NB4 (cell line): Measurements from ENCODE around the gene DAP.

Source experiments
- DNase-seq: peaks from one replicate; pipeline ENCODE4 v3.0.0; 2010; ENCODE audit warnings: low read depth
- H3K4me3 ChIP-seq: one replicate; pipeline ENCODE4 v1.5.1; 2011; ENCODE audit warnings: mild to moderate bottlenecking, low read depth, low read length, moderate library complexity
- MYC ChIP-seq: IDR thresholded peaks from 2 replicates; pipeline ENCODE4 v1.6.1; 2011; ENCODE audit warnings: low read depth, low read length
- POLR2A ChIP-seq: IDR thresholded peaks from 2 replicates; pipeline ENCODE4 v1.6.1; 2011; ENCODE audit warnings: mild to moderate bottlenecking; ENCODE audit not compliant: insufficient read length; ENCODE audit errors: extremely low read depth
- TF ChIP-seq, protein P1 (sequence below): IDR thresholded peaks from one replicate; pipeline ENCODE4 v1.5.1; 2012; ENCODE audit warnings: low read depth, low read length
- TF ChIP-seq, protein P2 (sequence below): IDR thresholded peaks from 2 replicates; pipeline ENCODE4 v1.6.1; 2011; ENCODE audit warnings: low read depth, low read length

The DAP gene

DNA sequence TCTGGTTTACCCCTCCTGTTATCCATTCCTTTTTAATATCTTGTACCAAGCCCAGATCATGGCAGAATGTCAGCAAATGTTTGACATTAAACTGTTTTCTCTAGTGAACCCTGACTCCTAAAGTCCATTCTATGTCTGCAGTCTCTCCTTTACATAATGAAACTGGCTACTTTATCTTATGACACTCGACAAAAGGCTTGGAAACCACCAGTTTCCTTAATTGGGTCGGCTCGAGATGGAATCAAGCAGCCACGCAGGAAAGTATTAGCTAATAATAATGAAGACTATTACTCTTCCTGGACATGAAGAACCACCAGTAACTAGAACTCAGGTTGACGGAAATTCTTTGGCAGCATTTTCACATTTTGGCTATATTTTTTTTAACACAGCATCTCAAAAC, 17.5 kb downstream of the DAP start:
- TF ChIP-seq, protein P1, sequence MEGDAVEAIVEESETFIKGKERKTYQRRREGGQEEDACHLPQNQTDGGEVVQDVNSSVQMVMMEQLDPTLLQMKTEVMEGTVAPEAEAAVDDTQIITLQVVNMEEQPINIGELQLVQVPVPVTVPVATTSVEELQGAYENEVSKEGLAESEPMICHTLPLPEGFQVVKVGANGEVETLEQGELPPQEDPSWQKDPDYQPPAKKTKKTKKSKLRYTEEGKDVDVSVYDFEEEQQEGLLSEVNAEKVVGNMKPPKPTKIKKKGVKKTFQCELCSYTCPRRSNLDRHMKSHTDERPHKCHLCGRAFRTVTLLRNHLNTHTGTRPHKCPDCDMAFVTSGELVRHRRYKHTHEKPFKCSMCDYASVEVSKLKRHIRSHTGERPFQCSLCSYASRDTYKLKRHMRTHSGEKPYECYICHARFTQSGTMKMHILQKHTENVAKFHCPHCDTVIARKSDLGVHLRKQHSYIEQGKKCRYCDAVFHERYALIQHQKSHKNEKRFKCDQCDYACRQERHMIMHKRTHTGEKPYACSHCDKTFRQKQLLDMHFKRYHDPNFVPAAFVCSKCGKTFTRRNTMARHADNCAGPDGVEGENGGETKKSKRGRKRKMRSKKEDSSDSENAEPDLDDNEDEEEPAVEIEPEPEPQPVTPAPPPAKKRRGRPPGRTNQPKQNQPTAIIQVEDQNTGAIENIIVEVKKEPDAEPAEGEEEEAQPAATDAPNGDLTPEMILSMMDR: no peak
- TF ChIP-seq MYC (no peak), POLR2A (no peak)
- TF ChIP-seq, protein P2, sequence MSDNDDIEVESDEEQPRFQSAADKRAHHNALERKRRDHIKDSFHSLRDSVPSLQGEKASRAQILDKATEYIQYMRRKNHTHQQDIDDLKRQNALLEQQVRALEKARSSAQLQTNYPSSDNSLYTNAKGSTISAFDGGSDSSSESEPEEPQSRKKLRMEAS: no peak
- H3K4me3 ChIP-seq: no peak overlapping the region
- DNase-seq: no peak

DNA sequence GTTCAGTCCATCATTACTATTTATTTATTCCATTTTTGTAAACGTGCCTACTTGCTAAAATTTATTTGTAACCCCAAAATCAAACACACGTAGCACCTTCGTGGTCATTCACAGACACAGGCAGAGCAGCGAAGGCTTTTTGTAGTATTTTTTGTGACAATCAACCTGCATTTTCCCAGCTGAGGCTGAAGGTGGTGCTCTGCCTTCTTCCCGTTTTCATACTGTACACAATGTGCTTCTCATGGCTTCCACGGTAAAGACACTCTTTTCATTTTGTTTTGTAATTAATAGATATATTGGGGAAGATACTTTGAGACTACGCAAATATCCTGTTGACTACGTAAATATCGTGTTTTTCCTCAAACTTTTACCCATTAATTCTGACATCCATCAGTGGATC, 19.4 kb downstream of the DAP start:
- DNase-seq: no peak
- no peak overlapping the region for H3K4me3 ChIP-seq
- no peak for TF ChIP-seq POLR2A
- TF ChIP-seq, protein P2: no peak
- TF ChIP-seq, protein P1: peak; percentile 19
- no peak for TF ChIP-seq MYC

DNA sequence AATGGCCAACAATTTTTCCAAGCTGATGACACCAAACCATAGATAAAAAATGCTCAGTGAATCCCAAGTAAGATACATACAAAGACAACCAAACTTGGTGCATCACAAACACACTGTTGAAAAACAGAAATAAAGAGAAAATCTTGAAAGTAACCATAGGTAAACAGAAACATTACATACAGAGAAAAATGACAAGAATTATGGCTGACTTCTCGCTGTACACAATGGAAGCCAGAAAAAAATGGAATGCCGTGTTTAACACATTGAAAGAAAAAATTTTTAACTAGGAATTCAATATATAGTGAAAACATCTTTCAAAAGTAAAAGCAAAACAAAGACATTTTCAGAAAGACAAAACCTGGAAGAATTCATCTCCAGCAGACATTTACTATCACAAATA, 20.6 kb downstream of the DAP start:
- DNase-seq: no peak
- no peak overlapping the region for H3K4me3 ChIP-seq
- TF ChIP-seq, protein P1: no peak

DNA sequence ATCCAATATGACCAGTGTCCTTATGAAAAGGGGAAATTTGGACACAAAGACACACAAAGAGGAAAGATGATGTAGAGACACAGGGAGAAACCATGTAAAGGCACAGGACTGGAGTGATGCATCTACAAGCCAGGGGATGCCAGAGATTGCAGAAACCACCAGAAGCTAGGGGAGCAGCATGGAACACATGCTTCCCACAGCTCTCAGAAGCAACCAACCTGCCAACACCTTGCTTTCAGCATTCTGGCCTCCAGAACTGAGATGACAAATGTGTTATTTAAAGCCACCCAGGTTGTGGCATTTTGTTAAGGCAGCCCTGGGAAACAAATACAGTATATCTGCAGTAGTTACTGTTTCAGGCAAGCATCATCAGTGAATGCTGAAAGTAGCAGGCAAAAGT, 23.2 kb downstream of the DAP start:
- DNase-seq: no peak
- no peak overlapping the region for H3K4me3 ChIP-seq
- TF ChIP-seq, protein P2: no peak
- no peak for TF ChIP-seq MYC
- TF ChIP-seq, protein P1: no peak
- no peak for TF ChIP-seq POLR2A

DNA sequence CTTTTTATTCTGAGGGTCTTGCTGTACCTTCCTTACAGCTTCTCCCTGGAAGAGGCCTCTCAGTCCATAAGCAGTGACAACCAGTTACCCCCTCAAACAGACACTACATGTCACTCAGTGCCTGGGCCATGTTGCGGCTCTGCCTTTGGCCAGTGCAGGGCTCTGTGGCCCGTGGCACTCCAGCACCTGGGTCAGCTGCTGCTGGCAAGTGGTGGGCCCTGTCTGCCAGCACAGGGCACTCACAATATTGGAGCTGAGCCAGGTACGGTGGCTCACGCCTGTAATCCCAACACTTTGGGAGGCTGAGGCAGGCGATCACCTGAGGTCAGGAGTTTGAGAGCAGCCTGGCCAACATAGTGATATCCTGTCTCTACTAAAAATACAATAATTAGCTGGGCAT, 24.2 kb downstream of the DAP start:
- no peak overlapping the region for H3K4me3 ChIP-seq
- DNase-seq: no peak
- TF ChIP-seq, protein P1: no peak
- TF ChIP-seq, protein P2: no peak
- no peak for TF ChIP-seq MYC
- no peak for TF ChIP-seq POLR2A

DNA sequence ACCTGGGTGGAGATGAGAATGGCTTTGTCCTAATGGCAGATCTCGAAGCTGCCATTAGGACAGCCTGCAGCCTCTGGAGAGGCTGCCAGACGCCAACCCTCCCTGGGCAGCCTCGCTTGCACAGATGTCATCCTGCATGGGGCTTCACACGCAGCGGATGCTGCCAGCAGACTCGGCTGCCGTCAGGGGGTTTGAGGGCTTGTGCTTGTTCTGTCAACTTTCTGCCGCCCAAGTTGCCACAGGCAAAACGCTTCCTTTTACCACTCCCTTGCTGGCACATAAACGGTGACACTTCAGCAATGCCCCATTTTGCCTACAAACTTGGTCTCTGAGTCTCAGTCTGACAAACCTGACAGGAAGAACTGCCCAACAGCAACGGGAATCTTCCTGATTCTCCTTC, 24.7 kb downstream of the DAP start:
- no peak overlapping the region for H3K4me3 ChIP-seq
- no peak for DNase-seq
- TF ChIP-seq, protein P1: no peak
- TF ChIP-seq, protein P2: no peak
- no peak for TF ChIP-seq MYC
- TF ChIP-seq POLR2A: no peak
